Measurements from ENCODE around the gene AFM.
"Not testable (repeated sequence)": the region's sequence is repeated elsewhere in the genome, so short reads cannot be mapped to it uniquely, and the experiment has no call there.

Gene AFM

GRCh38 chr4:73539386-73539785, 57.8 kb downstream of the AFM start:
- Mint-ChIP-seq H3K27me3 (ENCODE audit: low read depth, poor library complexity) (peaks cover 4% of the 10 kb centered on the region), H3K4me1 (peaks cover 26% of the 10 kb centered on the region), H3K4me3 (no peak overlapping the region), H3K27ac (no peak overlapping the region), H3K36me3 (ENCODE audit: low read depth) (no peaks in the 10 kb centered on the region), H3K9me3 (no peaks in the 10 kb centered on the region)
- no peak for TF ChIP-seq CTCF (IDR thresholded peaks at IDR 0.05)
- no peak for DNase-seq

- no peak for TF ChIP-seq CTCF (IDR thresholded peaks at IDR 0.05)
- H3K9me3 Mint-ChIP-seq, result no peaks in the 10 kb centered on the region
- H3K4me3 Mint-ChIP-seq, result no peak overlapping the region
- DNase-seq, result no peak
- H3K36me3 Mint-ChIP-seq (ENCODE audit: low read depth), result no peaks in the 10 kb centered on the region
- peaks cover 4% of the 10 kb centered on the region for H3K27me3 Mint-ChIP-seq (ENCODE audit: low read depth, poor library complexity)
- peaks cover 25% of the 10 kb centered on the region for H3K4me1 Mint-ChIP-seq
- H3K27ac Mint-ChIP-seq, result no peak overlapping the region
Observed at GRCh38 chr4:73540826-73541225, 59.3 kb downstream of the AFM start.

GRCh38 chr4:73541251-73541650, 59.7 kb downstream of the AFM start:
- peaks cover 4% of the 10 kb centered on the region for H3K27me3 Mint-ChIP-seq (ENCODE audit: low read depth, poor library complexity)

GRCh38 chr4:73544620-73545019, 63.1 kb downstream of the AFM start:
- Mint-ChIP-seq H3K36me3 (ENCODE audit: low read depth) (no peaks in the 10 kb centered on the region), H3K4me3 (no peak overlapping the region), H3K4me1 (no peaks in the 10 kb centered on the region), H3K27me3 (ENCODE audit: low read depth, poor library complexity) (no peaks in the 10 kb centered on the region), H3K9me3 (peaks cover 6% of the 10 kb centered on the region), H3K27ac (no peak overlapping the region)
- DNase-seq, result no peak
- no peak for TF ChIP-seq CTCF (IDR thresholded peaks at IDR 0.05)

More at GRCh38 chr4:73541251-73541650, 59.7 kb downstream of the AFM start:
- Mint-ChIP-seq H3K4me1 (peaks cover 21% of the 10 kb centered on the region), H3K36me3 (ENCODE audit: low read depth) (no peaks in the 10 kb centered on the region), H3K9me3 (no peaks in the 10 kb centered on the region), H3K4me3 (no peak overlapping the region), H3K27ac (no peak overlapping the region)
- no peak for DNase-seq
- no peak for TF ChIP-seq CTCF (IDR thresholded peaks at IDR 0.05)

GRCh38 chr4:73550865-73551264, 69.3 kb downstream of the AFM start:
- not testable (repeated sequence) for H3K27me3 Mint-ChIP-seq (ENCODE audit: low read depth, poor library complexity); H3K27ac Mint-ChIP-seq; H3K4me1 Mint-ChIP-seq; DNase-seq; H3K36me3 Mint-ChIP-seq (ENCODE audit: low read depth); H3K4me3 Mint-ChIP-seq
- peaks cover 27% of the 10 kb centered on the region for H3K9me3 Mint-ChIP-seq

All from nephron progenitor cell (in vitro differentiated cells).